Ishikawa (cell line): ENCODE measurements around the gene MYH10.

ENCODE experiments used
- CEBPB ChIP-seq: IDR thresholded peaks from 2 replicates; pipeline ENCODE4 v1.6.1; 2012
- CREB1 ChIP-seq: IDR thresholded peaks from 2 replicates; pipeline ENCODE4 v1.6.1; 2012; ENCODE audit warnings: low read depth
- EP300 ChIP-seq: IDR thresholded peaks from 2 replicates; pipeline ENCODE4 v1.6.1; 2012; ENCODE audit warnings: borderline replicate concordance
- RAD21 ChIP-seq: IDR thresholded peaks from 2 replicates; pipeline ENCODE4 v1.6.1; 2012; ENCODE audit warnings: low read depth
- YY1 ChIP-seq: IDR thresholded peaks from 2 replicates; pipeline ENCODE4 v1.6.1; 2012; ENCODE audit warnings: low read depth
- TF ChIP-seq, protein P1 (sequence below): IDR thresholded peaks from 2 replicates; pipeline ENCODE4 v1.6.1; 2012; ENCODE audit warnings: low read depth, mild to moderate bottlenecking
- TF ChIP-seq, protein P2 (sequence below): IDR thresholded peaks from 2 replicates; pipeline ENCODE4 v1.6.1; 2012

DNA sequence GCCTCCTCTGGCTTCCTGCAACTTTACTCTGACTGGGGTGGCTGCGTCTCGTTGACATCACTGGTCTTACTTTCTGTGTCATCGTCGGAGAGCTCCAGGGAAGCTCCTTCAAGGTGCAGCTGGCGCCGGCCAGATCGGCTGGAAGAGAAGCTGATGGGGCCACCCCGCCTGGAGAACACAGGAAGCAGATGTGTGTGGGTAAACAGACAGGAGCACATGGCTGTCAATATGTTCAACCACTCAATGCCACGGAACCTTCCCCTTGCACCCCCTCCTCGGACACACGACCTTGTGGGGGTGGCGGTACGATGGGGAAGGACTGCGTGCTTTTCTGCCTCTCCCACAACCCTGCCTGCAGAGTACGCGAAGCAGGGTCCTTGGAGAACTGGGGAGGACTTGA lies 154.7 kb downstream of the MYH10 start:
- TF ChIP-seq, protein P1, sequence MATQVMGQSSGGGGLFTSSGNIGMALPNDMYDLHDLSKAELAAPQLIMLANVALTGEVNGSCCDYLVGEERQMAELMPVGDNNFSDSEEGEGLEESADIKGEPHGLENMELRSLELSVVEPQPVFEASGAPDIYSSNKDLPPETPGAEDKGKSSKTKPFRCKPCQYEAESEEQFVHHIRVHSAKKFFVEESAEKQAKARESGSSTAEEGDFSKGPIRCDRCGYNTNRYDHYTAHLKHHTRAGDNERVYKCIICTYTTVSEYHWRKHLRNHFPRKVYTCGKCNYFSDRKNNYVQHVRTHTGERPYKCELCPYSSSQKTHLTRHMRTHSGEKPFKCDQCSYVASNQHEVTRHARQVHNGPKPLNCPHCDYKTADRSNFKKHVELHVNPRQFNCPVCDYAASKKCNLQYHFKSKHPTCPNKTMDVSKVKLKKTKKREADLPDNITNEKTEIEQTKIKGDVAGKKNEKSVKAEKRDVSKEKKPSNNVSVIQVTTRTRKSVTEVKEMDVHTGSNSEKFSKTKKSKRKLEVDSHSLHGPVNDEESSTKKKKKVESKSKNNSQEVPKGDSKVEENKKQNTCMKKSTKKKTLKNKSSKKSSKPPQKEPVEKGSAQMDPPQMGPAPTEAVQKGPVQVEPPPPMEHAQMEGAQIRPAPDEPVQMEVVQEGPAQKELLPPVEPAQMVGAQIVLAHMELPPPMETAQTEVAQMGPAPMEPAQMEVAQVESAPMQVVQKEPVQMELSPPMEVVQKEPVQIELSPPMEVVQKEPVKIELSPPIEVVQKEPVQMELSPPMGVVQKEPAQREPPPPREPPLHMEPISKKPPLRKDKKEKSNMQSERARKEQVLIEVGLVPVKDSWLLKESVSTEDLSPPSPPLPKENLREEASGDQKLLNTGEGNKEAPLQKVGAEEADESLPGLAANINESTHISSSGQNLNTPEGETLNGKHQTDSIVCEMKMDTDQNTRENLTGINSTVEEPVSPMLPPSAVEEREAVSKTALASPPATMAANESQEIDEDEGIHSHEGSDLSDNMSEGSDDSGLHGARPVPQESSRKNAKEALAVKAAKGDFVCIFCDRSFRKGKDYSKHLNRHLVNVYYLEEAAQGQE = no peak
- TF ChIP-seq, protein P2, sequence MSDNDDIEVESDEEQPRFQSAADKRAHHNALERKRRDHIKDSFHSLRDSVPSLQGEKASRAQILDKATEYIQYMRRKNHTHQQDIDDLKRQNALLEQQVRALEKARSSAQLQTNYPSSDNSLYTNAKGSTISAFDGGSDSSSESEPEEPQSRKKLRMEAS = no peak
- no peak for TF ChIP-seq EP300
- no peak for TF ChIP-seq RAD21
- no peak for TF ChIP-seq YY1
- TF ChIP-seq CEBPB = no peak
- TF ChIP-seq CREB1 = no peak
